Caco-2 (cell line): ENCODE measurements around the gene SKAP1. TPM values are rescaled to one million over a fixed set of nuclear protein-coding genes. Genes with fewer than 3 reads are reported as not detected.

Source experiments
- BruUV-seq: library from RNA; stranded (reverse); fragments of 400-500 nt; replicated peaks from 2 replicates; lab custom pipeline; 2021; lab: Mats Ljungman, UMichigan
- CTCF ChIA-PET: fragments of 300-600 bp; sonication (Branson Sonifier 250); formaldehyde crosslinking; loops from one replicate; lab custom pipeline; 2022; ENCODE audit warnings: antibody characterized with exemption; lab: Charles Lee
- POLR2A ChIA-PET: fragments of 300-600 bp; sonication (Branson Sonifier 250); formaldehyde crosslinking; loops from one replicate; lab custom pipeline; 2022; ENCODE audit warnings: antibody characterized with exemption; lab: Charles Lee
- DNase-seq, 2 experiments: peaks; one replicate each; pipeline versions ENCODE4 v3.0.0 to v3.0.0-alpha.2; 2020 to 2022
- H3K27me3 ChIP-seq: replicated peaks from 2 replicates; pipeline ENCODE4 v1.6.0; 2011; ENCODE audit warnings: low read length; ENCODE audit not compliant: control insufficient read depth, insufficient read depth
- H3K36me3 ChIP-seq: 2 replicates; pipeline ENCODE4 v1.5.1; 2011; ENCODE audit warnings: low read length; ENCODE audit not compliant: control insufficient read depth, insufficient read depth
- H3K4me1 ChIP-seq: fragments of 250-450 bp; sonication (Bioruptor Pico); 2 replicates; pipeline ENCODE4 v1.5.1; 2020; ENCODE audit warnings: mild to moderate bottlenecking
- H3K4me3 ChIP-seq: 2 replicates; pipeline ENCODE4 v1.5.1; 2011; ENCODE audit warnings: low read depth, mild to moderate bottlenecking, control low read depth, low read length
- H3K9me3 ChIP-seq: fragments of 250-450 bp; sonication (Bioruptor Pico); 2 replicates; pipeline ENCODE4 v1.5.1; 2020; ENCODE audit warnings: mild to moderate bottlenecking, moderate library complexity
- H3K27ac Mint-ChIP-seq: one replicate; pipeline ENCODE4 v1.8.0; 2022; ENCODE audit warnings: mixed read lengths; ENCODE audit not compliant: unreplicated experiment
- H3K27me3 Mint-ChIP-seq: one replicate; pipeline ENCODE4 v1.8.0; 2022; ENCODE audit warnings: mixed read lengths; ENCODE audit not compliant: insufficient read depth, unreplicated experiment
- H3K36me3 Mint-ChIP-seq: one replicate; pipeline ENCODE4 v1.8.0; 2022; ENCODE audit warnings: mild to moderate bottlenecking, mixed read lengths; ENCODE audit not compliant: insufficient read depth, unreplicated experiment
- H3K4me1 Mint-ChIP-seq: one replicate; pipeline ENCODE4 v1.8.0; 2022; ENCODE audit warnings: low read depth, mixed read lengths; ENCODE audit not compliant: unreplicated experiment
- H3K4me3 Mint-ChIP-seq: one replicate; pipeline ENCODE4 v1.8.0; 2022; ENCODE audit warnings: mild to moderate bottlenecking, moderate library complexity, mixed read lengths; ENCODE audit not compliant: unreplicated experiment
- H3K9me3 Mint-ChIP-seq: one replicate; pipeline ENCODE4 v1.8.0; 2022; ENCODE audit warnings: mixed read lengths; ENCODE audit not compliant: unreplicated experiment
- intact Hi-C: fragments of 100-400 bp; cut with micrococcal nuclease; formaldehyde crosslinking; loops from one replicate; pipeline ENCODE4 v1.10.0; 2022; ENCODE audit not compliant: unreplicated experiment
- total RNA-seq: library from RNA; stranded (reverse); gene quantifications from 2 replicates; pipeline ENCODE4 v1.2.3, GENCODE V29; 2022
- TF ChIP-seq, protein P1 (sequence below), 2 experiments: fragments of 200-600 bp in 1 of 2; IDR thresholded peaks; 1 replicate in 1 of 2; 2 replicates in 1 of 2; pipeline versions ENCODE4 v1.5.1 to v1.8.0; 2011 to 2022; ENCODE audit warnings: antibody characterized with exemption in 1 of 2, control low read depth in 1 of 2, inconsistent platforms in 1 of 2, low read depth in 1 of 2, low read length in 1 of 2, mild to moderate bottlenecking in 1 of 2, moderate library complexity in 1 of 2; ENCODE audit not compliant: insufficient read depth in 1 of 2, severe bottlenecking in 1 of 2, unreplicated experiment in 1 of 2

SKAP1 gene
- total RNA-seq, 1 experiment from 2014 or later, result 0.70 TPM

DNA sequence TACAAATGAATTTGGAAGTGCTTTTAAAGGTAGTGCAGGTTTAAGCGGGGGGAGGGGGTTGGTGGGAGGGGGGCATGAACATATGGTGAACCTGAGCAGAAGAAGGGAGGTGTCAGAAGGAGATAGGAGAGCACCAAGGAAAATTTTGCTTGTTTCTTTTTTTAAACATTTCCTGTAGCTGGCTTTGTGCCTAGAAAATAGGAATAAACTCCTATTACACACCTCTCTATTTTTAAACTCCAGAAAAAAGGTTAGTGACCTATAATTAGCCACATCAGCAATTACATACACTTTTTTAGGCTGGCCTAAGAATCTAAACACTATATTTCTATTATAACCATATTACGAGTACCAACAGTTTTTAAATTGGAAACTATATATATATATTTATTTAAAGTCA lies 159.1 kb downstream of the SKAP1 start:
- Mint-ChIP-seq H3K4me3 (no peak overlapping the region), H3K4me1 (peaks cover 3% of the 10 kb centered on the region), H3K27ac (no peak overlapping the region), H3K36me3 (no peaks in the 10 kb centered on the region), H3K27me3 (peaks cover 3% of the 10 kb centered on the region), H3K9me3 (no peaks in the 10 kb centered on the region)
- no peak overlapping the region for H3K4me3 ChIP-seq
- H3K9me3 ChIP-seq, result no peaks in the 10 kb centered on the region
- POLR2A ChIA-PET, result no interaction called here
- TF ChIP-seq, protein P1, sequence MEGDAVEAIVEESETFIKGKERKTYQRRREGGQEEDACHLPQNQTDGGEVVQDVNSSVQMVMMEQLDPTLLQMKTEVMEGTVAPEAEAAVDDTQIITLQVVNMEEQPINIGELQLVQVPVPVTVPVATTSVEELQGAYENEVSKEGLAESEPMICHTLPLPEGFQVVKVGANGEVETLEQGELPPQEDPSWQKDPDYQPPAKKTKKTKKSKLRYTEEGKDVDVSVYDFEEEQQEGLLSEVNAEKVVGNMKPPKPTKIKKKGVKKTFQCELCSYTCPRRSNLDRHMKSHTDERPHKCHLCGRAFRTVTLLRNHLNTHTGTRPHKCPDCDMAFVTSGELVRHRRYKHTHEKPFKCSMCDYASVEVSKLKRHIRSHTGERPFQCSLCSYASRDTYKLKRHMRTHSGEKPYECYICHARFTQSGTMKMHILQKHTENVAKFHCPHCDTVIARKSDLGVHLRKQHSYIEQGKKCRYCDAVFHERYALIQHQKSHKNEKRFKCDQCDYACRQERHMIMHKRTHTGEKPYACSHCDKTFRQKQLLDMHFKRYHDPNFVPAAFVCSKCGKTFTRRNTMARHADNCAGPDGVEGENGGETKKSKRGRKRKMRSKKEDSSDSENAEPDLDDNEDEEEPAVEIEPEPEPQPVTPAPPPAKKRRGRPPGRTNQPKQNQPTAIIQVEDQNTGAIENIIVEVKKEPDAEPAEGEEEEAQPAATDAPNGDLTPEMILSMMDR (IDR thresholded peaks at IDR 0.05; ENCODE audit: insufficient read depth in 1 of 2, low read depth in 1 of 2, low read length in 1 of 2, severe bottlenecking in 1 of 2, unreplicated experiment in 1 of 2), result no peak
- H3K27me3 ChIP-seq, result 0 out of 2 replicates have a peak, but pooled peaks cover 1% of the 10 kb centered on the region
- no TSS peak for BruUV-seq
- H3K4me1 ChIP-seq, result peaks cover 10% of the 10 kb centered on the region
- no peaks in the 10 kb centered on the region for H3K36me3 ChIP-seq
- CTCF ChIA-PET, result no interaction called here
- intact Hi-C loops, result no loop called here
- no peak for DNase-seq

DNA sequence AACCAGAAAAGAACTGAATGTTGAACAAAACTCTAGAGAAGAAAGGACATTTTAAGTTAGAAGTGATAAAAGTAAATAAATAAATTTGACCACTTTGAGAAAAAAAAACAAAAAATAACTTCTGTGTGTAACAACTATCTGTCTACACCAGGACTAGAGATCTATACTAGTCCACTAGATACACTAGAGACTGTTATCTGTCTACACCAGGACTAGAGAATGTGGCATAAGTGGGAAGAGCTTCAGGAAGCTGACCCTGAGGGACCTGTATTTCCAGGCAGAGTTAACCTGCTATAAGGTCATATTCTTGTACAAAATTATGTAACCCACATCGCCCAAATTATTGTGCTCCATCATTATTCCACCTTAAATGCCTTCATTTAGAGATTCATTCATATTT lies 160.8 kb downstream of the SKAP1 start:
- peaks cover 27% of the 10 kb centered on the region for H3K4me1 ChIP-seq
- ChIA-PET CTCF (interaction anchor here (1.0 kb wide), 1 partner anchor 8 kb away, joined by 4 read pairs; no protein-coding TSS in a partner anchor), POLR2A (no interaction called here)
- no peak for DNase-seq
- intact Hi-C loops, result no loop called here
- H3K27me3 Mint-ChIP-seq, result no peaks in the 10 kb centered on the region
- H3K4me1 Mint-ChIP-seq, result peaks cover 17% of the 10 kb centered on the region
- TF ChIP-seq, protein P1 (IDR thresholded peaks at IDR 0.05; ENCODE audit: insufficient read depth in 1 of 2, low read depth in 1 of 2, low read length in 1 of 2, severe bottlenecking in 1 of 2, unreplicated experiment in 1 of 2), result no peak
- no peaks in the 10 kb centered on the region for H3K27me3 ChIP-seq
- H3K9me3 ChIP-seq, result no peaks in the 10 kb centered on the region
- H3K4me3 Mint-ChIP-seq, result no peak overlapping the region
- H3K27ac Mint-ChIP-seq, result no peak overlapping the region
- H3K4me3 ChIP-seq, result no peak overlapping the region
- H3K36me3 Mint-ChIP-seq, result no peaks in the 10 kb centered on the region
- BruUV-seq, result no TSS peak
- no peaks in the 10 kb centered on the region for H3K9me3 Mint-ChIP-seq
- no peaks in the 10 kb centered on the region for H3K36me3 ChIP-seq

DNA sequence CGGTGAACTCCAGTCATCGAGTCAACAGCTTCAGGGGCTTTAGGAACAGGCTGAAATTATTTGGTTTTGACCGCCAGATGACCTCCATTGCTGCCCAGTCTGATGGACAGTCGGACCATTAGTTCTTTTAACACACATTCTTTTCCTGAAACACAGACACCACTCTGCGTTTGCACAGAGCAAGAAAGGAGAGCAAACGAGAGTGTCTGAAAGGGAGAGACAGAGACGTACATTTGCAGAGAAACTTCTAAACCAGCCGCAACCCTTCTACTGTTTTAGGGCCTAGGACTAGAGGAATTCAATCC lies 166.3 kb downstream of the SKAP1 start:
- POLR2A ChIA-PET, result no interaction called here
- no peaks in the 10 kb centered on the region for H3K36me3 ChIP-seq
- intact Hi-C loops, result loop anchor here (2.0 to 5.0 kb wide), 4 partner anchors 44 to 355 kb away; no protein-coding TSS in a partner anchor

More for the DNA sequence above, 166.3 kb downstream of the SKAP1 start:
- CTCF ChIA-PET, result interaction anchor here (0.7 to 6.2 kb wide), 8 partner anchors 11 to 1647 kb away, joined by 3 to 88 read pairs (median 10); no protein-coding TSS in a partner anchor
- H3K4me1 ChIP-seq, result peaks cover 54% of the 10 kb centered on the region
- no peaks in the 10 kb centered on the region for H3K27me3 Mint-ChIP-seq
- H3K4me1 Mint-ChIP-seq, result peaks cover 41% of the 10 kb centered on the region
- no peaks in the 10 kb centered on the region for H3K9me3 Mint-ChIP-seq
- no TSS peak for BruUV-seq
- H3K4me3 Mint-ChIP-seq, result no peak overlapping the region
- no peaks in the 10 kb centered on the region for H3K9me3 ChIP-seq
- no peak for DNase-seq
- no peaks in the 10 kb centered on the region for H3K36me3 Mint-ChIP-seq
- TF ChIP-seq, protein P1 (IDR thresholded peaks at IDR 0.05; ENCODE audit: insufficient read depth in 1 of 2, low read depth in 1 of 2, low read length in 1 of 2, severe bottlenecking in 1 of 2, unreplicated experiment in 1 of 2), result no peak
- no peak overlapping the region for H3K4me3 ChIP-seq
- no peak overlapping the region for H3K27ac Mint-ChIP-seq
- no peaks in the 10 kb centered on the region for H3K27me3 ChIP-seq
